Glomerular visceral epithelial cell (primary cell): ENCODE data around the gene GRID2IP.

Source experiments
- DNase-seq: peaks from one replicate; pipeline ENCODE4 v3.0.0-alpha.2; 2016; ENCODE audit errors: extremely low spot score

The GRID2IP gene

GRCh38 chr7:6447581-6448199 lies 103.6 kb downstream of the GRID2IP start, which contains the start of gene DAGLB:
TSS of gene DAGLB (minus strand) at chr7:6447954. CDS start at chr7:6447842, 112 bp downstream.
- peak; percentile 94 for DNase-seq
